Mucosa of rectum (tissue), 2 donors: ENCODE measurements around the gene EIF2S3B.

ENCODE experiments used
- H3K27ac ChIP-seq, 2 donors: one replicate each; pipeline ENCODE4 v1.7.0; 2013; ENCODE audit warnings: inconsistent platforms in 2 of 2, low read depth in 2 of 2, low read length in 2 of 2
- H3K27me3 ChIP-seq, 2 donors: one replicate each; pipeline ENCODE4 v1.7.0; 2013; ENCODE audit warnings: low read length in 2 of 2; ENCODE audit not compliant: control insufficient read depth in 2 of 2, insufficient read depth in 2 of 2
- H3K36me3 ChIP-seq, 2 donors: one replicate each; pipeline ENCODE4 v1.7.0; 2013; ENCODE audit warnings: low read length in 2 of 2; ENCODE audit not compliant: control insufficient read depth in 2 of 2, insufficient read depth in 2 of 2
- H3K4me1 ChIP-seq, 2 donors: one replicate each; pipeline ENCODE4 v1.7.0; 2013; ENCODE audit warnings: low read length in 2 of 2, mild to moderate bottlenecking in 1 of 2; ENCODE audit not compliant: control insufficient read depth in 2 of 2, insufficient read depth in 2 of 2
- H3K4me3 ChIP-seq, 2 donors: one replicate each; pipeline ENCODE4 v1.7.0; 2013; ENCODE audit warnings: low read length in 2 of 2
- H3K9ac ChIP-seq, 2 donors: one replicate each; pipeline ENCODE4 v1.7.0; 2013; ENCODE audit warnings: low read length in 2 of 2, low read depth in 1 of 2, mild to moderate bottlenecking in 1 of 2
- H3K9me3 ChIP-seq, 2 donors: one replicate each; pipeline ENCODE4 v1.7.0; 2013; ENCODE audit warnings: low read length in 2 of 2; ENCODE audit not compliant: control insufficient read depth in 2 of 2
- donor health status: healthy.
- donor health status: Normal muscosa, but diverticular disease.

Gene EIF2S3B

DNA sequence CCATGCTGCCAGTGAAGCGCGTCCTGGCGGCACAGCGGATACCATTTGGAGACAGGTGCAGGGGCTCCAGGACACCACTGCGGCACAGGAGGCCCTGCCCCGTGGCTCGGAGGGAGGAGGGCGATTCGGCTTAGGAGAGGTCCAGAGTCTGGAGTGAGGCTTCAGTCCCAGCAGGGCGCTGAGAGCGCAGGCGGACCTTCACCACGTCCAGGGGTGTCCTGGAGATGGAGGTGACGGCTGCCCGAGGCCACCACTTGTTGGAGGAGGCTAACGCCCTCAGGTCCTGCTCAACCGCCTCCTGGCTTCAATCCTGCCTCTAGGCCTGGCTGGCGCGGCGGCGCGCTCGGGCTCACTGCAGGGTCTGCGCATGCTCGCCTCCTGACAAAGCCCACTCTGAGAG lies 45.7 kb downstream of the EIF2S3B start:
- H3K4me1 ChIP-seq: no peaks in the 10 kb centered on the region
- no peak overlapping the region for H3K9ac ChIP-seq
- H3K36me3 ChIP-seq: no peaks in the 10 kb centered on the region
- no peaks in the 10 kb centered on the region for H3K27me3 ChIP-seq
- no peaks in the 10 kb centered on the region for H3K9me3 ChIP-seq
- no peak overlapping the region for H3K4me3 ChIP-seq
- no peak overlapping the region for H3K27ac ChIP-seq

DNA sequence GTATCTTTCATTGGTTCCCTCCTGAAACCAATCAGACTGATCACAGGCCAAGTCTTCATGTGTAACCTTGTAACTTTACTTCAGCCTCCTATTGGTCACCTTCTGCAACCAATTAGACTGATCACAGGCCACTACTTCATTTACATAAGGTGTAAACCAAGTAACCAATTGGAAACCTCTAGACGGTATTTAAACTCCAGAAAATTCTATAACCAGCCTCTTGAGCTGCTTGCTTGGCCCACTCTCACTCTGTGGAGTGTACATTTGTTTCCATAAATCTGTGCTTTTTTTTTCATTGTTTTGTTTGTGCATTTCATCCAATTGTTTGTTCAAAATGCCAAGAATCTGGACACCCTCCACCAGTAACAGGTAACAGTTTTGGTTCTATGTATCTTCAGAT lies 47.5 kb downstream of the EIF2S3B start:
- no peak overlapping the region for H3K4me3 ChIP-seq
- H3K4me1 ChIP-seq: no peaks in the 10 kb centered on the region
- H3K27me3 ChIP-seq: no peaks in the 10 kb centered on the region
- H3K9me3 ChIP-seq: no peaks in the 10 kb centered on the region
- no peak overlapping the region for H3K9ac ChIP-seq
- no peaks in the 10 kb centered on the region for H3K36me3 ChIP-seq
- H3K27ac ChIP-seq: no peak overlapping the region

DNA sequence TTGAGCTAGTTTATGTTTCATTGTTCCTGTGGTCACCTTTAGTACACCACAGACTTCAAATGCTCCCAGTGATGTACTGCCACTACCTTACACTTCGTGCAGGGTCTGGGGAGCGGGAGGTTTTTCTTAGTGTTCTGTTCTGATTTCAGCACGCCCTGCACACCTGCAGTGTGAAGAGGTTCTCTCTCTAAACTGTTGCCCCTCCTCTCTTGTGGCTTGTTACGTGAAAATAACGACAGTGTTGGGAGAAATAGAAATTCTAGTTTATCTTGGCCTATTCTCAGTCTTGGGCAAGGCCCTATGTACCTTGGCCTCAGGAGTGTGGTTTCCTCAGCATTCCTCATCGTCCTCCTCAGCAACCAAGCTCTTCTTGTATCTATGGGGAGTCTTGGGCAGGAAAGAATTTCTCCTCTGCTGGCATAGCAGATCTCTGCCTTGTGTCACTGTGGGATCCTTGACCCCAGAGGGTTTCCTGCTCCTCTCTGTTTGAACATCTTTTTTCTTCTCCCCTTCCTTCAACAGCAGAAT lies 48.6 kb downstream of the EIF2S3B start:
- no peaks in the 10 kb centered on the region for H3K27me3 ChIP-seq
- H3K4me1 ChIP-seq: no peaks in the 10 kb centered on the region
- no peak overlapping the region for H3K27ac ChIP-seq
- H3K36me3 ChIP-seq: no peaks in the 10 kb centered on the region
- H3K9me3 ChIP-seq: no peaks in the 10 kb centered on the region
- H3K4me3 ChIP-seq: no peak overlapping the region
- H3K9ac ChIP-seq: no peak overlapping the region

DNA sequence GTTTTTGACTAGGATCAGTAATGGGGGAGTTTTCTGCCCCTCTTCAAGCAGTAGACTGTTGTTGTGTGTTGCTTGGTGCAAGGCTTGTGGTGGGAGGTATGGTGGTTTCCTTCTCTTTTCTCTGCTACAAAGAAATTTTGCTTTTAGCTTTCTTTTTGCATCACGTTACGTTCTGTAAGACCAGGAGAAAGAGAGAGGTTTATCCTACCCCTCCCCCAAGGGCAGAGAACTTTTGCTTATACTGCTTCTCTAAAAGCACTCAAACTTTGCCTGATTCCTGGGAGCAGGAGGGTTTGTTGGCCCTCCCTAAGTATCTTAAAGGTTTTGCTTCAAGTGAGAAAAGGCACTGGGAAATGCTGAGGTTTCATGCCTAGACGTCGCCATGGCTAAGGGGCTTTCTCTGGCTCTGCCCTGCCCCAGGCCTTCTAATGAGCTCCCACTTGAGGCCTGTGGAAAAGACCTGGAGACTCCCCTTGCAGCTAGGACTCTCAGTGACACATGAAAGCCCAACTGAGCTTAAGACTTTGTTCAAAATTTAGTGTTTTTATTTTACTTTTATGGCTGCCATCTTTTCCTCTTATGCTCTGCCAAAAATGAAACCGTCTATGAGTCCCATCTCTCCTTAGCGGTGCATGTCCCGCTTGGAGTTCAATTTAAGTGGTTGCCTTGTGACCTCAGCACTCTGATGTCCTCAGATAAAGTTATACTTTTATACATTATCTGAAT lies 49.2 kb downstream of the EIF2S3B start:
- no peak overlapping the region for H3K9ac ChIP-seq
- H3K27me3 ChIP-seq: no peaks in the 10 kb centered on the region
- no peak overlapping the region for H3K4me3 ChIP-seq
- no peaks in the 10 kb centered on the region for H3K4me1 ChIP-seq
- H3K27ac ChIP-seq: no peak overlapping the region
- H3K9me3 ChIP-seq: no peaks in the 10 kb centered on the region
- no peaks in the 10 kb centered on the region for H3K36me3 ChIP-seq

DNA sequence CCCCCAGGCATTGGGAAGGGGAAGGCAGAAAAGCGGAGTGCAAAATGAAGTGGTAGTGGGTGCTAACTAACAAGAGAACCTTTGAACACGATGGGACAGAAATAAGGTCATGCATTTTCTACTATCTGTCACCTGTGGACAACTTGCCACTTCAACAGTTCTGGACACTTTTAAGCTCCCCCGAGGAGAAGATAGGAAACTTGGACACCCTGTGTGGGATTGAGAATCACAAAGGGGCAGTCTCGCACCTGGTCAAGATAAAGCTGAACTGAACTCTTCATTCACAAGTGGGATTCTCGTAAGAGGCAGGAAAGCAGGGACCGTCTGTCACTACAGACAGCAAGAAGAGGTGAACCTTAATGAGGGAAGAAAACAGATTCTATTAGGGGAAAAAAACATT lies 51.6 kb downstream of the EIF2S3B start:
- Histone ChIP-seq H3K4me3 (no peak overlapping the region), H3K9ac (no peak overlapping the region), H3K9me3 (no peaks in the 10 kb centered on the region), H3K36me3 (no peaks in the 10 kb centered on the region), H3K27ac (no peak overlapping the region), H3K27me3 (no peaks in the 10 kb centered on the region), H3K4me1 (no peaks in the 10 kb centered on the region)

DNA sequence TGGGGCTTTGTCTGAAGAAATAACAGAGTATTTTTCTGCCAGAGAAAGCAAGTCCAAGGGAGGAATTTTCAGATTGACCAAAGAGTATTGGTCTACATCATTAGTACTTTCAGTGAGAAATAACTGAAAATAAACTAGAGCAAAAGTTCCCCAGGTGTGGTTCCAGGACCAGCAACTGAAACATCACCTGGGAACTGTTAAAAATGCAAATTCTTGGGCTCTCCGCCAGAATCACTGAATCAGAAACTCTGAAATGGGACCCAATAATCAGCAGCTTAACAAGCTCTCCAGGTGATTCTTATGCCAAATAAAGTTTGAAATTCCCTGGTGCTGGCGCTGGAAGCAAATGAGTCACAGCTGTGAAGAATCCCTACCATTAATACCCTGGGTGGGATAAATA lies 52.1 kb downstream of the EIF2S3B start:
- H3K4me3 ChIP-seq: no peak overlapping the region
- H3K9ac ChIP-seq: no peak overlapping the region
- no peak overlapping the region for H3K27ac ChIP-seq
- no peaks in the 10 kb centered on the region for H3K9me3 ChIP-seq
- H3K4me1 ChIP-seq: no peaks in the 10 kb centered on the region
- H3K36me3 ChIP-seq: no peaks in the 10 kb centered on the region
- no peaks in the 10 kb centered on the region for H3K27me3 ChIP-seq
